Skeletal muscle satellite cell (primary cell): ENCODE measurements around the gene MISP.

Experiments
- H3K27me3 ChIP-seq: 2 replicates; pipeline ENCODE4 v1.7.0; 2013; ENCODE audit warnings: low read length; ENCODE audit not compliant: control insufficient read depth, insufficient read depth
- H3K36me3 ChIP-seq: 2 replicates; pipeline ENCODE4 v1.7.0; 2013; ENCODE audit warnings: mild to moderate bottlenecking, control low read depth, low read length; ENCODE audit not compliant: insufficient read depth
- H3K4me1 ChIP-seq: 2 replicates; pipeline ENCODE4 v1.7.0; 2013; ENCODE audit warnings: low read length; ENCODE audit not compliant: control insufficient read depth, insufficient read depth
- H3K4me2 ChIP-seq: 2 replicates; pipeline ENCODE4 v1.7.0; 2013; ENCODE audit warnings: mild to moderate bottlenecking, low read length
- H3K4me3 ChIP-seq: 2 replicates; pipeline ENCODE4 v1.7.0; 2013; ENCODE audit warnings: low read length
- H3K9ac ChIP-seq: 2 replicates; pipeline ENCODE4 v1.7.0; 2013; ENCODE audit warnings: mild to moderate bottlenecking, low read depth, low read length, moderate library complexity
- H3K9me3 ChIP-seq: replicated peaks from 2 replicates; pipeline ENCODE4 v1.7.0; 2013; ENCODE audit warnings: mild to moderate bottlenecking, control low read depth, low read length

Gene MISP

DNA sequence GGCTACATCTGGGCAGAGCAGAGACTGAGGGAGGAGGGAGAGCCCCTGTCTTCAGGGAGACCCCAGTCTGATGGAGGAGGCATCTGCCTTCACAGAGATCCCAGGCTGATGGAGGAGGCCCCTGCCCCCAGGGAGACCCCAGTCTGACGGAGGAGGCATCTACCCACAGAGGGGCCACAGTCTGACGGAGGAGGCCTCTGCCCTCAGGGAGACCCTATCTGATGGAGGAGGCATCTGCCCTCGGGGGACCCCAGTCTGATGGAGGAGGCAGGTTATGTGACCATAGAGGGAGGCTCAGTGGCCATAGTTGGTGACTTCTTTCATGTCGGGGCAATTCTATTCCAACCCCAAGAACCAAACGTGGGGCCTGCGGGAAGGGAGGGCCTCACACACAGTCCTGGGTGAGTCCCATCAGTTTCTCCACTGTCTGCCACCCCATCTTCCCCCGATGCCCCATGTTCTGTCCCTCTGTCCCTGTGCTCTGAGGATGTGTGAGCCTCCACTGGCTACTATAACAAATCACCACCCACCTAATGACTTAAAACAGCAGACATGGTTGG, 14.3 kb downstream of the MISP start:
- Histone ChIP-seq H3K36me3 (no peaks in the 10 kb centered on the region), H3K9ac (no peak overlapping the region), H3K4me1 (peaks cover 7% of the 10 kb centered on the region), H3K4me3 (no peak overlapping the region), H3K4me2 (no peak overlapping the region), H3K27me3 (no peaks in the 10 kb centered on the region), H3K9me3 (no peaks in the 10 kb centered on the region)

DNA sequence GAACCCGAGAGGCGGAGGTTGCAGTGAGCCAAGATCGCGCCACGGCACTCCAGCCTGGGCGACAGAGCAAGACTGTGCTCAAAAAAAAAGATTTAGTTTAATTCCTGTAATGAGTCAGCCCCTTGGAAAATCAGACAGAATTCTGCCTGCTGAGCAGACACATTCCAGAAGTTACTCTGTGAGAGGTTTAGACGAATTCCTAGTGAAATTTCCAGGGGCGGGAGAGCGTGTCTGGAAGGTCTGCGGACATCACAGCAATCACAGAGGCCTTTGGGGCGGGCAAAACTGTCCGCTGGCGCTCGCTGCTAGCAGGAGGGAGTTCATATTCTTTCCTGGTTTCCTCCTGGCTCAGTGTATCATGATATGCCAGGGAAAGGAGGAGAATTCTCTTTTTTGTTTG, 17.5 kb downstream of the MISP start:
- peak overlapping the region; percentile 37 for H3K4me2 ChIP-seq
- H3K36me3 ChIP-seq: no peaks in the 10 kb centered on the region
- H3K9ac ChIP-seq: peak overlapping the region; percentile 26
- H3K27me3 ChIP-seq: no peaks in the 10 kb centered on the region
- no peak overlapping the region for H3K4me3 ChIP-seq
- H3K9me3 ChIP-seq: no peaks in the 10 kb centered on the region
- peaks cover 7% of the 10 kb centered on the region for H3K4me1 ChIP-seq

DNA sequence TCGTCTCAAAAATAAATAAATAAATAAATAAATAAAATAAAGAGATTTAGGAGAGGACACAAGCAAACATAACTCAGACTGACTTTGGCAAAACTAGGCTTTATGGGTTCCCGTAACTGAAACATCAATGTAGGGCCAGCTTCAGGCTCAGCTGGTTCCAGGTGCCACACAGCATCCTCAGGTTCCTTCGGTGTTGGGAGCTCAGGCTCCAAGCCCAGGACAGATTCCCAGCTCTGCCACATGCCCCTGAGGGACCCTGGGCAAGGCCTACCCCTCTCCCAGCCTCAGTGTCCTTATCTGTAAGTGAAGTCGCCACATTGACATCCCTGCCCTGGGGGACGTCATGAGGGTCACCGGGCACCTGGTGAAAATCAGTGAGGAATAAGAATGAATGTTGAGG, 18.7 kb downstream of the MISP start:
- Histone ChIP-seq H3K27me3 (no peaks in the 10 kb centered on the region), H3K9ac (no peak overlapping the region), H3K4me3 (no peak overlapping the region), H3K9me3 (no peaks in the 10 kb centered on the region), H3K4me1 (peaks cover 7% of the 10 kb centered on the region), H3K4me2 (no peak overlapping the region), H3K36me3 (no peaks in the 10 kb centered on the region)

- no peaks in the 10 kb centered on the region for H3K36me3 ChIP-seq
- no peak overlapping the region for H3K4me2 ChIP-seq
- H3K4me1 ChIP-seq: peaks cover 7% of the 10 kb centered on the region
- no peaks in the 10 kb centered on the region for H3K9me3 ChIP-seq
- H3K9ac ChIP-seq: no peak overlapping the region
- H3K27me3 ChIP-seq: no peaks in the 10 kb centered on the region
- H3K4me3 ChIP-seq: no peak overlapping the region
Observed at GRCh38 chr19:771332-771785, 20.4 kb downstream of the MISP start.

GRCh38 chr19:772063-772462, 21.2 kb downstream of the MISP start:
- no peaks in the 10 kb centered on the region for H3K27me3 ChIP-seq
- H3K36me3 ChIP-seq: no peaks in the 10 kb centered on the region
- H3K4me3 ChIP-seq: no peak overlapping the region
- no peak overlapping the region for H3K9ac ChIP-seq
- no peaks in the 10 kb centered on the region for H3K9me3 ChIP-seq
- H3K4me2 ChIP-seq: no peak overlapping the region
- H3K4me1 ChIP-seq: peaks cover 7% of the 10 kb centered on the region

GRCh38 chr19:772730-773436, 22.0 kb downstream of the MISP start:
- Histone ChIP-seq H3K9ac (no peak overlapping the region), H3K4me2 (no peak overlapping the region), H3K27me3 (no peaks in the 10 kb centered on the region), H3K9me3 (no peaks in the 10 kb centered on the region), H3K4me1 (peaks cover 7% of the 10 kb centered on the region), H3K4me3 (no peak overlapping the region), H3K36me3 (no peaks in the 10 kb centered on the region)

DNA sequence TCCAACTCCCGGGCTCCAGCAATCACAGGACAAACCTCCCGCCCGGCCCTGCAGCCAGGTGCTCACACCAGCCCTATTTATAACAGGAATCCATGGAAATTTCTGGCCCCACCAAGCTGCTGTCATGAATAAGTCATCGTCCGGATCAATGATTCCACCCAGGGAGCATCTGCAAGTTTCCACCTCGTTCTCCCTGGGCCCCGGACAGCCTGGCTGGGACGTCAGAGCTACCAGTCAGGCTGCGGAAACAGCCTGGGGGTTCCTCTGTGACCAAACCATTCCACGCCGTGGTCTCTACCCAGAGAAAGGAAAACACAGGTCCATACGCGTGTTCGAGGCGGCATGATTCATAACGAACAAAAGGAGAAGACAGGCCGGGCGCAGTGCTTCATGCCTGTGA, 25.6 kb downstream of the MISP start:
- H3K4me2 ChIP-seq: no peak overlapping the region
- no peak overlapping the region for H3K9ac ChIP-seq
- no peaks in the 10 kb centered on the region for H3K9me3 ChIP-seq
- no peak overlapping the region for H3K4me3 ChIP-seq
- peaks cover 10% of the 10 kb centered on the region for H3K4me1 ChIP-seq
- no peaks in the 10 kb centered on the region for H3K27me3 ChIP-seq
- no peaks in the 10 kb centered on the region for H3K36me3 ChIP-seq

GRCh38 chr19:778910-779653, 28.2 kb downstream of the MISP start:
- Histone ChIP-seq H3K4me2 (peak overlapping the region; percentile 33), H3K9ac (peak overlapping the region; percentile 61), H3K27me3 (no peaks in the 10 kb centered on the region), H3K4me1 (peaks cover 27% of the 10 kb centered on the region), H3K4me3 (no peak overlapping the region), H3K9me3 (no peaks in the 10 kb centered on the region), H3K36me3 (no peaks in the 10 kb centered on the region)

DNA sequence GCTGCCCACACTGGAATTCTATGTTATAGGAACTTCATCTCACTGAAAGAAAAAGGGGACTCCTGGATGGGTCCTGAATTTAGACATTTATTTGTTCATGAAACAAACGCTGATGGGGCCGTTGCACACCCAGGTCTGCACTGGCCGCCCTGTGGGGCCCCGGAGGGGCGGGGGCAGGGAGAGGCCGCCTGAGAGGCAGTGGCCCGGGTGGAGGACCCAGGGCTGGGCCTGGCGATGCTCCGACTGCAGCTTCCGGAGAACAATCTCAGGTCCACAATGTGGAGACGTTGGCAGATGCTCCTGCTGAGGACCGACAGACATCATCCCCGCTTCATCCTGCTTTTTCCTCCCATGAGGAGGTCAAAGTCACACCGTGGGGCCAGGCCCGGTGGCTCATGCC, 30.0 kb downstream of the MISP start:
- H3K9me3 ChIP-seq: no peaks in the 10 kb centered on the region
- H3K27me3 ChIP-seq: no peaks in the 10 kb centered on the region
- H3K36me3 ChIP-seq: no peaks in the 10 kb centered on the region
- H3K4me1 ChIP-seq: peaks cover 27% of the 10 kb centered on the region
- no peak overlapping the region for H3K9ac ChIP-seq
- H3K4me2 ChIP-seq: no peak overlapping the region
- H3K4me3 ChIP-seq: no peak overlapping the region

DNA sequence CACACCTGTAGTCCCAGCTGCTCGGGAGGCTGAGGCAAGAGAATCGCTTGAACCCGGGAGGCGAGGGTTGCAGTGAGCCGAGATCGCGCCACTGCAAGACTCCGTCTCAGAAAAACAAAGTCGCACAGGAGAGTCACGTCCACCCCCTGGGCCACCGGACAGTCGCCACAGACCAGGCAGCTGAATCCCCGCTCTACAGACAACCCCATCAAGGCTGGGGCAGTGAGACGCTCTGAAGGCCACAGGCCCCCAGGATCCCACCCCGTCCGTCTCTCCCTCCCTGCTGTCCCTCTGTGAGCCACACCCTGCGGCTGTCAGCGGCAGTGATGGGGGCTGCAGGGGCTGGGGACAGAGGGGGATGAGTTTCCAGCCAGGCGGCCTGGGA, 30.9 kb downstream of the MISP start:
- Histone ChIP-seq H3K9me3 (no peaks in the 10 kb centered on the region), H3K4me2 (peak overlapping the region; percentile 79), H3K27me3 (no peaks in the 10 kb centered on the region), H3K36me3 (no peaks in the 10 kb centered on the region), H3K4me1 (peaks cover 27% of the 10 kb centered on the region), H3K4me3 (peak overlapping the region; percentile 63), H3K9ac (peak overlapping the region; percentile 47)

DNA sequence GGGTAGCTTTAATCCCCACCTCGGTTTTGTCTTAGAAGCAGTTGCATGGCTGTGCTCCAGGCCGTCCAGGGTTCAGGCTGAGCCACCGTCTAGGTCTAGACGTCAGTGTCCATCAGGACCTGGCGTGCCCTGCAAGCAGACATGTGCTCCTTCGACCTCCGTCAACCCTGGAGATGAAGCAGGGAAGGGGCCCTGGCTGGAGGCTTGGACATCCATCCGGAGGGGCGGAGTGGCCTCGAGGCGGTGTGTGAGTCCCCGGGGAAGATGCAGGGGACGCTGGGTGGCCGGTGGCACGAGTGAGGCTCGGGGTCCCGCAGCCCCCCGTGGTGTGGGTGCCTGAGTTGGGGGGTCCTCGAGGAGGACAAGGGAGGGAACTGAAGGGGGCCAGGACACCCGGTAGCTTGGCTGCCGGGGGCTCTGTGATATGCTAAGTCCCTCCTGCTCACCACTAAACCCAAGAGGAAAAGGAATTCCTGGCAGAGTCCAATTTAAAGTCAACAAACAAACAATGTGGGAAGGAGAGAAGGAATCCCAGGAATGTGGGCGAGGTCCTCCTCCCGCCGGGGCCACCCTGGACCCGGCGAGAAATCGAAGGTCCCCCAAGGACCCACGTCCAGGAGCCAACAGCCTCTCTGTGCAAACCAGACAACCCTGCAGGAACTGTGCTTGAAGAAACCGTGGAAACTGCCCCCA, 31.4 kb downstream of the MISP start:
- H3K4me2 ChIP-seq: peak overlapping the region; percentile 79
- peaks cover 27% of the 10 kb centered on the region for H3K4me1 ChIP-seq
- H3K27me3 ChIP-seq: no peaks in the 10 kb centered on the region
- no peaks in the 10 kb centered on the region for H3K9me3 ChIP-seq
- H3K36me3 ChIP-seq: no peaks in the 10 kb centered on the region
- peak overlapping the region; percentile 63 for H3K4me3 ChIP-seq
- peak overlapping the region; percentile 47 for H3K9ac ChIP-seq
